ENCODE data around the gene HPN.
"Not testable (repeated sequence)": the region's sequence is repeated elsewhere in the genome, so short reads cannot be mapped to it uniquely, and the experiment has no call there.

HPN gene

DNA sequence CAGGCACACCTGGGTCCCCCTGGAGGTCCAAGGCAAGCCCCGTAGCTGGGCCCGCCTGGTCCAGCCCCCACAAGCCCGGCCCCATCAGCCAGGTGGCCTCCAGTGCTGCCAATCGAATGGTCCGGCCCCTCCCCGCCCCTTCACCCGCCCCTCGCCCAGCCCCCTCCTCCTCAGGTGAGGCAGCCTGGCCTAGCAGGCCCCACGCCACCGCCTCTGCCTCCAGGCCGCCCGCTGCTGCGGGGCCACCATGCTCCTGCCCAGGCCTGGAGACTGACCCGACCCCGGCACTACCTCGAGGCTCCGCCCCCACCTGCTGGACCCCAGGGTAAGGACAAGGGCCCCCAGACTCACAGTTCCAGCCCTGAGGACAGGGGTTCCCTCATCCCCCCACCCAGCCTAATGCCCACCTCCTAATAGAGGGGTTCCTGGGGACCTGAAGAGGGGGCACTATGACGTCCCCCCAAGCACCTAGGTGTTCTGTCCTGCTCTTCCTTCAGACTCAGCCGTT, at the start of gene HPN:
Gene HPN (plus strand): TSS at position 174 of the 508 bp plus-strand sequence. CDS start 786 bp downstream, outside the sequence.
- no peak for DNase-seq (ENCODE audit: low read depth)

DNA sequence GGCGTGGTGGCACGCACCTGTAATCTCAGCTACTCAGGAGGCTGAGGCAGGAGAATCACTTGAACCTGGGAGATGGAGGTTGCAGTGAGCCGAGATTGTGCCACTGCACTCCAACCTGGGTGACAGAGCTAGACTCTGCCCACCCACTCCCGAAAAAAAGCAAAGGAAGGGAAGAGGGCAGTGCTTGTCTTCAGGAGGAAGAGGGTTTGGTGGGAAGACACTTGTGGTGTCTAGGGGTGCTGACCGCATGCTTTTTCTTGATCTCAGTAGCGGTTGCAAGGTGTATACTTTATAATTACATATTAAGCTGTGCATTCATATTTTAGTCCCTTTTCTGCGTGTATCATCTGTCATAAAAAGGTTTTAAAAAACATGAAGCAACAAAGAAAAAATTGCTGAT, 48.9 kb upstream of the HPN start:
- DNase-seq (ENCODE audit: low read depth), result not testable (repeated sequence)

DNA sequence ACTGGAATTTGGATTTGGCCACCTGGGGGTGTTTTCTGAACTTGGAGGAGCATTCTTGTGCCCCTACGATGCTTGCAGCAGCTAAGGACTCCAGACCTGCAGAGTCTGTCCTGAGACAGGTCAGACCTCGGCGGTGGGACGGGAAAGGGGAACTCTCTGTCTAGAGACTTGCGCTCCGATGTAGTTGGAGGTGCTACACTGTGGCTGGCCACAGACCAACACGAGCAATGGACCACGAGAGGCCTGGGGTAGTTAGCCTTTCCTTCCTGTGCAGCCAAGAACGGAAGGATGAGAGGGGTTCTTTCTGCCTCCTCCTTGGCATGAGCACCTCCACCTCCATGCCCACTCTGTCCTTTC, 47.3 kb upstream of the HPN start:
- DNase-seq (ENCODE audit: low read depth), result no peak

DNA sequence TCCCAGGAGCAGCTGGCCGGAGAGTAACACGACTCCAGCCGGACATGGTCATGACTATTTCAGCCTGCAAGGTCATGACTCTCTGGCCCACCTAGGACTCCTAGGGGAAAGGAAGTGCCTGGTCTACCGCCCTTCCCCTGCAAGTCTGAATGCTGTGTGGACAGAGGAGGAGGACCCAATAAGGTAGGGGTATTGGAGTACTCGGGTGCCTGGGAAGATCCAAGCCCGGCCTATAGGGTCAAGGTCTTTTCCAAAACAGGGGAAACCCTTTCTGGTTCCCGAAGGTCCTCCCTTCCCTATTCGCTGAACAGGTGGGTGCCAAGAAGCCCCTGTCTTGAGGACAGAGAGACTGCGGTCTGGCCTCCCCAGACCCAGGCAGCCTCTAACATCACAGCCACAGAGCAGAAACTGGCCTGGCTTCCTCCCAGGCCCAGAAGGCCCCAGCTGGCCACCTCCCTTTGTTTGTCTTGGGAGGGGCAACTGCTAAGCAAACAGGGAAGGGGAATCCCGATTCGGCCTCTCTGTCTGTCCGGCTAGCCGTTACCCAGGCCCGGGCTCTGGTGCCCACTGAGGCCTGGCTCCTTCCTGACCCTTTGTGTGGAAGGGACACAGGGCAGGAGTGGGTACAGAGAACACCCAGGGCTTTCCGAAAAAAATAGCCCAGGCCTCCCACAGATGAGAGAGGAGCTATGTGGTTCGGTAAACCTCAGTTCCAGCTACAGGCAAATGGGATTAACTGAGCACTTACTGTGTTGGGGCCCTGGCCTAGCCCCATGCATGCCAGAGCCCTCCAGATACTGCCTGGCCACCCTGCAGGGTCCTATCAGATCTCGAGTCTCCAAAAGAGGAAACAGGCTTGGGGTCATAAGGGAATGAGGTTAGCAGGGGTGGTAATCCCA, 46.6 kb upstream of the HPN start:
- no peak for DNase-seq (ENCODE audit: low read depth)

DNA sequence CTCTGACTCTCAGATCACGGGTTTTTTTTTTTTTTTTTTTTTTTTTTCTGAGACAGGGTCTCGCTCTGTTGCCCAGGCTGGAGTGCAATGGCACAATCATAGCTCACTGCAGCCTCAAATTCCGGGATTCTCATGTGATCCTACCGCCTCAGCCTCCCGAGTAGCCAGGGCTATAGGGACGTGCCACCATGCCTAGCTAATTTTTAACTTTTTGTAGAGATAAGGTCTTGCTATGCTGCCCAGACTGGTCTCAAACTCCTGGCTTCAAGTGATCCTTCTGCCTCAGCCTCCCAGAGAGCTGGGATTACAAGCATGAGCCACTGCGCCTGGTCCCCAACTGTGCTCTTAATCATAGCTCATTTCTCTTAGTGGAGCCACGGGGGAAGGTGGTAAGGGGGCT, 46.0 kb upstream of the HPN start:
- DNase-seq (ENCODE audit: low read depth), result no peak

DNA sequence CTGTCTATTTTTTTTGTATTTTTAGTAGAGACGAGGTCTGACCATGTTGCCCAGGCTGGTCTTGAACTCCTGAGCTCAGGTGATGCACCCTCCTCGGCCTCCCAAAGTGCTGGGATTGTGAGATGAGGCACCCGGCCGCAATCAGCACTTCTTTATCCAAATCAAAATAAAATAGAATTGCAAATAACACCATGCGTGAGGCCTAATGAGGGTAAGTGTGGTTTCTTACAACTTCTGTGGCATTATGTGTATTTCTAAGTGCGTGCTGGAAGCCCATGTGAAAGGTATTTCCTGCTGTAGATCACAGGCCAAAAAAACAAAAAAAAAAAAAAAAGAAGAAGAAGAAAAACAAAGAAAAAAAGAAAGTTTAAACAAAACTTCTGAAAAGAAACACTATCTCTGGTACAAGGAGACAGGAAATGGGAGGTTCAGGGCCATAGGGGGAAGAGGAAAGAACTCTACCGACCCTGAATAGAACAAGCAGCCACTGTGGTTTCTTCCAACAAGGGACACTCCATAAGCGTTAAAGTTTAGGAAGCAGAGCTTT, 44.4 kb upstream of the HPN start:
- DNase-seq (ENCODE audit: low read depth), result no peak

DNA sequence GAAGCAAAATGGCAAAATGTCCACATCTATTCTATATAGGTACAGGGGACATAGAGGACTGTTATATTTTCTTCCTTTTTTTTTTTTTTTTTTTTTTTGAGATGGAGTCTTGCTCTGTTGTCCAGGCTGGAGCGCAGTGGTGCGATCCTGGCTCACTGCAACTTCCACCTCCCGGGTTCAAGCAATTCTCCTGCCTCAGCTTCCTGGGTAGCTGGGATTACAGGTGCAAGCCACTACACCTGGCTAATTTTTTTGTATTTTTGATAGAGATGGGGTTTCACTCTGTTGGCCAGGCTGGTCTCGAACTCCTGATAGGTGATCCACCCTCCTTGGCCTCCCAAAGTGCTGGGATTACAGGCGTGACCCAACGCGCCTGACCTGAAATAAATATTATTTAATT, 43.3 kb upstream of the HPN start:
- DNase-seq (ENCODE audit: low read depth), result not testable (repeated sequence)

DNA sequence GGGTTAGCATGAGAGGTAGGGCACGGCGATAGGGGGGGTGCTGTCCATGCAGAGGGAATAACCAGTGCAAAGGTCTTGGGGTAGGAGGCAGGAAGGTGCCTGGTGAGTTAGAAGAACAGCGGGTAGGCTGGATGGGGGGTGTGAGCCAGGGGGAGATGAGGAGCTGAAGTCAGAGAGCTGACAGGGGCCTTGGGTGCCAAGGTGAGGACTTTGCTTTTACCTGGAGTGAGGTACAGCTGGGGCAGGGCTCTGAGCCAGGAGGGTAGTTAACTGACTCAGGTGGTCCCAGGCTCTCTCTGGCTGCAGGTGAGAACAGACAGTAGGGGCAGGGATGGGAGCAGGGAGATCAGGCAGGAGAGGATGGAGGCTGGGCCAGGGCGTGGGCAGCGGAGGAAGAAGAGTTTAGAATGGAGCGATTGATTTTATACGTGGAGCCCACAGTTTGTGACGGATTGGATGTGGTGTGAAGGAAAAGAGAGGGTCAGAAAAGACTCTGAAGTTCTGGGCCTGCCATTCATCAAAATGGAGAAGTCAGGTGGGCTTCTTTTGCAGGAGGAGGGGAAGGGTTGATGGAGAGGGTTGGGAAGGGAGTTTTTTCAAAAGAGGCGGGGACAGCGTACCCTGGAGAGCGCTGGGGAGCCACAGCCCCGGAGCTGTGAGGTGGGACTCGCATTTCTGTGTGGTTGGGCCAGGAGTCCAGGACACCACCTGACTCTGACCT, 42.6 kb upstream of the HPN start:
- no peak for DNase-seq (ENCODE audit: low read depth)

DNA sequence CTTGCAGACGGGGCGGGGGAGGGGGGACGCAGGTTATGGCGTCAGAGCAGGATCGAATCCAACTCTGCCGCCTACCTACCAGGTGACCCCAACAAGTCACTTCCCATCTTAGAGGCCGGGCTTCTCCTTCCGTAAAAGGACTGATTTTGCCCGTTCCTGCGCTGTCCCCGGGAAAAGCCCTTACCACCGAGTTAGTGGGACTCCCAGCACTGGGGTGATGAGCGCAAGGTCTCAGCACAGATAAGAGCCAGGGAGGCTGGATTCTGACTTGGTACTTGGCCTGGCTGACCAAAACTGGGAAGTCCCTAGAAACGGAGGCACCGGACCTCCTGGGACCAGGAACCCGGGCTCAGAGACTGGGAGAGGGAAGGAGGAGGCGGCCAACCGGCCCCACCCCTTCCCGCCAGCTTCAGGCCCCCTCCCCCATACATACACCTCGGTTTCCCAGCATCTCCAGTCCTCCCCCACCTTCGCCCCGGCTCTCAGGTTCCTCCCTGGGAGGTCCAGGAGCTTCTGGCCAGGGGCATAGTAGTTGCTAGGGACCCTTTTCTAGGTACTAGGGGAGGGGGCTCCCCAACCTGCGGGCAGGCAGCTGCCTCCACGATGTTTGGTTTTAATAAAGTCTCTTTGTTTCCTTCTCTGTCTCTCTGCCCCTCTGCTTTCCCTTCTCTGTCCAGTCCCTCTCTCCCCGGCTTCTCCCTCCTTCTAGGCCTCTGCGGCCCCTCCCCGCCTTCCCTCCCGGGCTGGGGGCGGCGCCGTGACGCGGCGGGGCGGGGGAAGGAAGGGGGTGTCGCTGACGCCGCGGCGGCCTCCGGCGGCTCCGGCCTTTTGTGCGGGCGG, 41.8 kb upstream of the HPN start, which contains the start of gene GRAMD1A:
Gene GRAMD1A (plus strand): TSS at position 826 of the 840 bp plus-strand sequence. CDS start 156 bp downstream, outside the sequence.
- peak; percentile 61 for DNase-seq (ENCODE audit: low read depth)

DNA sequence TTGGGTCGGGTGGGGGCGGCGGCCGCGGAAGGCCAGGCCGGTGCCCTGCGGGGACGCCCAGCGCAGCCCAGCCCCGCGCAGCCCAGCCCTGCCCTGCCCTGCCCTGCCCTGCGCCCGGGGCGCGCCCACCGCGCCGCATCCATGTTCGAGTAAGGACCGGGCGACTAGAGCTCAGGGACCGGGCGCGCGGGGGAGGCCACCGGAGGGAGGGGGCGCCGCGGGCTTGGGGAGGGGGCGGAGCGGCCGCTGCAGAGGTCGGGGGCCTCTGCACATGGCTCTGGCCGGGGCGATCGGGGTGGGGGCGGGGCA, 41.2 kb upstream of the HPN start:
- no peak for DNase-seq (ENCODE audit: low read depth)

DNA sequence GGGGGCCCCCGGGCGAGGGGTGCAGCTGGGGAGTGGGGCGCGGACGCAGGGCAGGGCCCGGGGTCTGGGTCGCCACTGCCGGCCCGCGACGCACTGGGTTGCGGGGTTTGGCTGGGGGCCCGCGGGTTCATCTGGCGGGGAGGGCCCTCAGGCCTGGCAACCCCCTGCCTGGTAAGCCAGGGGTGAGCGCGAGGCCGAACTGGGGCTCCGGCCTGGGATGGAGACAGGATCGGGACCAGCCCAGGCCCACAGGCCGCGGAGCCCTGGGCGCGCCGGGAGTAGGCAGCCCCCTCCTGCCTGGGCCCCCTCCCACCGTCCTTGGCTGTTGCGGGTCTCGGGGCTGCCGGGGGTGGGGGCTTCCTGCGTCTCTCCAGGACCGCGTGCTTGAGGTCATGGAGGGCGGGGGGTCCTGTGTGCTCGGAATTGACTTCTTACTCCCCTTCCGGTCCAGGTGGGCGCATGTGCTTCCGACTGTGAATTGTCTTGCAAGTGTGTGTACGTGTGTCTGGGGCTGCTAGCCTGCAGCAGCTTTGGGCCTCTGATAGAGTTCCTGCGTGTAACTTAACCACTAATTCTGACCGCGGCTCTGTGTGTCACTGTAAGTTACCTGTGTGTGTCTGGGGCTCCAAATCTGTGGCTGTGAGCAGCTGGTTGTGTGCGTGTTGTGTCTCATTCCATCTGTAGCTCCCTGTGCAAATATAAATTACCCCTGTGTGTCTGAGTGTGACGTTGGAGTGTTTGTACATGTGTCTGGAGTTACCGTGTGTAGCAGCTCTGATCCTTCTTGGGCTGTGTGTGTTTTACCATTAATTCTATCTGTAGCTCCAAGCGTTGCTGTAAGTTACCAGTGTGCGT, 40.6 kb upstream of the HPN start:
- peak; percentile 37 for DNase-seq (ENCODE audit: low read depth)

DNA sequence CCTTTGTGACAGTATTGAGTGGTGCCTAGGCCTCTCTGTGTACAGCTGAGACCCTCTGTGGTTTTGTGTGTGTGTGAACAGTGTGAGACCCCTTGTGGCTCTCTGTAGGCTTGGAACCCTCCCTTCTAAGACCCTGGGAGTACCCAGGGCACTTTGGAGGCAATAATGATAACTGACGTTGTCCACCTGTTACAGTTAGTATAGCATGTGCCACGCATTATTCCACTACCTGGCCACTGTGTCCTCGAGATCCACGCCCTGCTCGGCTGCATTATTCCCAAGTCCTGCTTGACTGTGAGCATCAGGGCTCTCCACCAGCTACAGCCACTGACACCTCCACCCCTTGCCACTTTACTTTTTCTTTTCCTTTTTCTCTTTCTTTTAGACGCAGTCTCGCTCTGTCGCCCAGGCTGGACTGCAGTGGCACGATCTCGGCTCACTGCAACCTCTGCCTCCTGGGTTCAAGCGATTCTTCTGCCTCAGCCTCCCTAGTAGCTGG, 39.4 kb upstream of the HPN start:
- DNase-seq (ENCODE audit: low read depth), result no peak

DNA sequence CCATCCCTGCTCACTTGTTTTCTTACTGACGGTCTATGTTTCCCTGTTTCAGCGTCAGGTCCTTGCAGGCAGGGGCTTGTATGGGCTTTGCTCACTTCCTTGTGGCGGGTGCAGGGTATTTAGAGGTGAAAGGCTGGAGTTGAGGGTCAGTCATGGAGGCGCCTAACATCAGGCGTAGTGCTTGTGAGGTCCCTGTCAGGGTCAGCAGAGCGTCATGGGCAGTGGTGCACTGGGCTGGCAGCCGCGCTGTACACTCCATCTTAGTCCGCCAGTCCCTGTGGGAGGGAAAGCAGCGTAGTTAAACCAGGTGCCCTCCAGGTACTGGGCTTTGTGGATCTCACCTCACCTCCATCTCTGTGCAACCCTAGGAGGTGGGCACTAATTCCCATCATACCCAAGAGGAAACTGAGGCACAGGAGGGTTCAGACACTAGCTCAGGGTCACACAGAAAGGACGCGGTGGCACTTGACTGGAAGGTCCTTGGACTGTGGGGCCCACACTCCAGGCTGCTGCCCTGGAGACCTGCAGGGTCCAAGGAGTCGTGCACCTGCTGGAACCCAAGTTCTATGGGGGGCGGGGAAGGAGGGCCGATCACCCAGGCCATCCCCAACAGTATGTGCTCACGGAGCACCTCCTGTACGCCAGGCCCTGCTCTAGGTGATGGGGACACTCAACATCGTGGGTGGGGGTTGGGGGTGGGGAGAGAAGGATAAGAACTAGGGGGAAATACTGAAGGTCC, 36.8 kb upstream of the HPN start:
- no peak for DNase-seq (ENCODE audit: low read depth)

DNA sequence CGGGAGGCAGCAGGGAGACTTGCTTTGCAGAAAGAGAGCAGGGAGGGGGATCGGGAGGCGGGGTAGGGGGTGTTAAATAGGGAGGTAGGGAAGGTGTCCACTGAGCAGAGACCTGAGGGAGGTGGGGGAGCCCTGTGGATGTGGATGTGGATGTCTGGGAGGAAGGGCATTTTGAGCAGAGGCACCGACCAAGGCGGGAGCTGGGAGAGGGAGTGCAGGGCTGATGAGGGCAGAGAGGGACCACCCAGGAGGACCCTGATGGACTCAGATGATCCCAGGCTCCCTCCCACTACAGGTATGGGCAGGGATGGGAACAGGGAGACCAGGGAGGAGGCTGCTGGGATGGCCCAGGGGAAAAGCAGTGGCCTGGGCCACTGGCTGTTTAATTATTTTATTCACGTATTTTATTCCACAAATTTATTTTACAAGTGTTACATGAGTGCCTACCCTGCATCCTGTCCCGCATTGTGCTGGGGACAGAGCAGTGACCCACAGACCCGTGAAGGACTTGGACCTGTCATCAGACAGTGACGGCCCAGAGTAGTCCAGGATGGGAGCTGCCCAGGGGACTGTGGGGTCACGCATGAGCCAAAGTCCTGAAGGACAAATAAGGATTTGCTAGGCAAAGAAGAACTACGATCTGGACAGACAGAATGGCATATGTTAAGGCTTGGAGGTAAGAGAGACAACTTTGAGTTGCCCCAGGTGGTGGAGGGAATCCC, 36.1 kb upstream of the HPN start:
- no peak for DNase-seq (ENCODE audit: low read depth)

DNA sequence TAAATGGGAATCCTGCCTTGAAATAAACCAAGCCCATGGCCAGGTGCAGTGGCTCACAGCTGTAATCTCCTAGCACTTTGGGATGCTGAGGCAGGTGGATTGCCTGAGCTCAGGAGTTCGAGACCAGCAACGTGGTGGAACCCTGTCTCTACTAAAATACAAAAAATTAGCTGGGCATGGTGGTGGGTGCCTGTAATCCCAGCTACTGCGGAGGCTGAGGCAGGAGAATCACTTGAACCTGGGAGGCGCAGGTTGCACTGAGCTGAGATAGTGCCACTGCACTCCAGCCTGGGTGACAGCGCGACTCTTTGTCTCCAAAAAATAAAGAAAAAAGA, 35.5 kb upstream of the HPN start:
- DNase-seq (ENCODE audit: low read depth), result not testable (repeated sequence)

DNA sequence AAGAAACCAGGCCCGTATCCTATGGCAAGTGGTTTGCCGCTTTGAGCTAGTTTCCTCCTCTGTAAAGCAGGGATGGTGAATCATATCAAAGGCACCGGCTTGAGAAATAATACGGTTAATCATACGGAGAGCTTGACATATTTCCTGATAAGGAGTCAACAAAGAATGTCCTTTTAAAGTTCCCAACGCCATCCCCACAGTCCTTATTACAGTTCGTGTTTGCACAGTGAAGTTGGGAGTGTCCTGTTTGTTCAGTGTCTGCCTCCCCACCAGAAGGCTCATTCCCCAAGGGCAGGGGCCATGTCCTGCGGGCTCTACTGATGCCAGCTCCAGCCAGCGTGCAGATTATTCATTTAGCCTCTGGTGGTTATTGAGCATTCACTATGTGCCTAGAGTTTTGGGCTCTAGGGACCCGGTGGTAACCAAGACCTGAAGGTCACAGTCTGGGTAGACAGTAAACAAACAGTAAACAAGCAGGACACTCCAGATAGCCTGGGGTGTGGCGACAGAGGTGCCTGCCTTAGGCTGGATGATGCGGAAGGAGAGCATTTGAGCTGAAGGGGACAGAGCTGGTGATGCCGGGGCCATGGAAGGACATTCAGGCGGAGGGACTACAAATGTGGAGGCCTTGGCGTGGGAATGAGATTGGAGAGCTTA, 35.1 kb upstream of the HPN start:
- DNase-seq (ENCODE audit: low read depth), result no peak

DNA sequence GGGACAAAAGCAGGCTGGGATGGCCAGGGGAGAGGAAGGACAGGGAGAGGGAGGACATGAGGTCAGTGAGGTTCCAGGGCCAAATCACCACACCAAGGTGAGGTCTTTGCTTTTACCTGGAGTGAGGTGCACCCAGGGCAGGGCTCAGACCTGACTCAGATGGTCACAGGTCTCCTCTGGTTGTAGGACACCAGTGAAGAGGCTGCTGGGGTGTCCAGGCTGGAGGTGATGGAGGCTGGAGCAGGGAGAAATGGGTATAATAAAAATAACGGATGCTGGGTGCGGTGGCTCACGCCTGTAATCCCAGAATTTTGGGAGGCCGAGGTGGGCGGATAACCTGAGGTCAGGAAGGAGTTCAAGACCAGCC, 34.5 kb upstream of the HPN start:
- no peak for DNase-seq (ENCODE audit: low read depth)

DNA sequence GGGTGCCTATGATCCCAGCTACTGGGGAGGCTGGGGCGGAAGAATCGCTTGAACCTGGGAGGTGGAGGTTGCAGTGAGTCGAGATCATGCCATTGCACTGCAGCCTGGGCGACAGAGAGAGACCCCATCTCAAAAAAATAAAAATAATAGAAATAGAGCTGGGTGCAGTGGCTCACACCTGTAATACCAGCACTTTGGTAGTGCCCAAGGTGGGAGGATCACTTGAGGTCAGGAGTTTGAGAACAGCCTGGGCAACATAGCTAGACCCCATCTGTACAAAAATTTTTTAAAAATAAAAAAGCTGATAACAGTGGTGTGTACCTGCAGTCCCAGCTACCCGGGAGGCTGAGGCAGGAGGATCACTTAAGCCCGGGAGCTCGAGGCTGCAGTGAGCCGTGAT, 34.1 kb upstream of the HPN start:
- not testable (repeated sequence) for DNase-seq (ENCODE audit: low read depth)

DNA sequence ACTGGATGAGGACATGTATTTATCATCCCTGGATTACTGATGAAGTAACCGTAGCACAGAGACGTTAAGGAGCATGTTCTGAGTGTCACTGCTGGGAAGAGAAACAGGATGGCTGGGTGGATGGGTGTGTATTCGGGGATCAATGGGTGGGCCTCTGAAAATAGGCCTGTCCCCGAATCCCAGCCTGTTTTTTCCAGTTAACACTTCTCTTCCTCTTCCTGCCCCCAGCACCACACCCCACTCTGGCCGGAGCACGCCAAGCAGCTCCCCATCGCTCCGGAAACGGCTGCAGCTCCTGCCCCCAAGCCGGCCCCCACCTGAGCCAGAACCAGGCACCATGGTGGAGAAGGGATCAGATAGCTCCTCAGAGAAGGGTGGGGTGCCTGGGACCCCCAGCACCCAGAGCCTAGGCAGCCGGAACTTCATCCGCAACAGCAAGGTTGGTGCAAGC, 32.6 kb upstream of the HPN start:
- no peak for DNase-seq (ENCODE audit: low read depth)

Measured in stimulated activated CD8-positive, alpha-beta memory T cell treated with anti-CD3 and anti-CD28 coated beads, Interleukin-12 subunit alpha, Interleukin-12 subunit beta, amount 100 ng/mL, for 4 hours (primary cell).